HG03196 (cell line): Measurements from ENCODE around the gene RPAIN.

Source experiments
- ATAC-seq: cut with Tn5 transposase; IDR thresholded peaks from one replicate; pipeline ENCODE4 v1.9.1; 2021; ENCODE audit not compliant: unreplicated experiment

Gene RPAIN

GRCh38 chr17:5481451-5481850 lies 61.5 kb downstream of the RPAIN start:
- no peak for ATAC-seq
